ENCODE measurements around the gene KLF16. TPM values are rescaled to one million over a fixed set of nuclear protein-coding genes. Genes with fewer than 3 reads are reported as not detected.
A peak's percentile ranks its signal among the peaks of the same experiment; 100 is the strongest.

The KLF16 gene
- total and polyA plus RNA-seq, 10 of the 15 experiments (the other 5 are each of a cell fraction or from before 2014, with no cell fraction given) = 0.03 to 41.2 (median 2.6) TPM

GRCh38 chr19:1851654-1852580, 11.5 kb downstream of the KLF16 start:
- no peak overlapping the region for H3K27ac ChIP-seq (ENCODE audit: control insufficient read depth, insufficient read depth)
- peaks cover 0 to 3% of the 10 kb centered on the region in 2 experiments; a peak in 2 of 4 replicates for H3K36me3 ChIP-seq (ENCODE audit: control insufficient read depth in 2 of 2, insufficient read depth in 2 of 2, low read length in 1 of 2)
- BruUV-seq (replicated peaks) = no TSS peak
- ChIA-PET CTCF (interaction anchor here (1.4 kb wide), 1 partner anchor 26 kb away, joined by 4 read pairs; no protein-coding TSS in a partner anchor), POLR2A (interaction anchor here (0.5 kb wide), 1 partner anchor 45 kb away, joined by 4 read pairs; no protein-coding TSS in a partner anchor), SMC1A (ENCODE audit: uncharacterized antibody, unreplicated experiment) (no interaction called here), RAD21 (ENCODE audit: unreplicated experiment) (interaction anchor here (0.5 kb wide), 1 partner anchor 22 kb away, joined by 3 read pairs; no protein-coding TSS in a partner anchor)
- intact Hi-C loops (cut with micrococcal nuclease; ENCODE audit: unreplicated experiment) = no loop called here
- no peak overlapping the region for H3K9ac ChIP-seq (ENCODE audit: control insufficient read depth, insufficient read depth, low read length)
- DNase-seq (ENCODE audit: low read depth, low spot score) (no peak), ATAC-seq (no peak), FAIRE-seq (no peak)
- H3K27me3 ChIP-seq (replicated peaks in 1 of 2; ENCODE audit: control insufficient read depth in 2 of 2, insufficient read depth in 2 of 2, low read length in 1 of 2) = no peaks in the 10 kb centered on the region
- peaks cover 53% of the 10 kb centered on the region for H3K79me2 ChIP-seq (ENCODE audit: control insufficient read depth, insufficient read depth, low read length)
- H3K4me3 ChIP-seq = no peak overlapping the region
- H3K4me1 ChIP-seq (ENCODE audit: control insufficient read depth, insufficient read depth, low read length) = peaks cover 29% of the 10 kb centered on the region
- H2AFZ ChIP-seq (ENCODE audit: control insufficient read depth, low read depth, low read length) = no peak overlapping the region
- peaks cover 3% of the 10 kb centered on the region; the same call in 1 of the 2 replicates for H4K20me1 ChIP-seq (ENCODE audit: control insufficient read depth, insufficient read depth)
- peak in 1 of 2 experiments; percentile 32; a peak in 1 of 3 replicates for TF ChIP-seq EGR1 (IDR thresholded peaks at IDR 0.05; ENCODE audit: borderline replicate concordance in 1 of 2, low read depth in 2 of 2, low read length in 2 of 2)
- TF ChIP-seq SMC3 (IDR thresholded peaks at IDR 0.05; ENCODE audit: borderline replicate concordance, low read length) = no peak
- no peak for TF ChIP-seq HDAC2 (IDR thresholded peaks at IDR 0.05)
- TF ChIP-seq NBN (IDR thresholded peaks at IDR 0.05) = no peak
- TF ChIP-seq MYC (IDR thresholded peaks at IDR 0.05; ENCODE audit: insufficient read depth, insufficient read length, insufficient replicate concordance, low read length, severe bottlenecking) = no peak
- TF ChIP-seq ETV6 (conservative IDR thresholded peaks at IDR 0.05 in 1 of 2, IDR thresholded peaks at IDR 0.05 in 1 of 2; ENCODE audit: borderline replicate concordance in 1 of 2, low read depth in 1 of 2) = no peak
- WGBS (ENCODE audit: insufficient coverage, insufficient replicate concordance, low lambda C conversion rate, missing lambda C conversion rate) = 53% methylated on average over 47 of the region's 66 CpGs
- in situ Hi-C loops (cut with MboI) = loop anchor here (25.0 kb wide), 1 partner anchor 1510 kb away; the partner anchor contains the start of gene NFIC
- no peak overlapping the region; the same call in 1 of the 2 replicates for H3K4me2 ChIP-seq (ENCODE audit: control insufficient read depth, insufficient read depth)
- no peaks in the 10 kb centered on the region for H3K9me3 ChIP-seq (replicated peaks; ENCODE audit: control insufficient read depth, insufficient read depth, low read length)
